Subcutaneous adipose tissue (tissue), 4 donors: ENCODE measurements around the gene TBX3. TPM values are rescaled to one million over a fixed set of nuclear protein-coding genes. Genes with fewer than 3 reads are reported as not detected.

Experiments
- total RNA-seq, 4 donors: library from RNA; depleted of rRNA; stranded (reverse); fragments of >200 nt; gene quantifications; one replicate each; pipeline ENCODE4 v1.1.0, GENCODE V29; 2016
- TF ChIP-seq, protein P1 (sequence below): fragments of 450-650 bp; IDR thresholded peaks from one replicate; pipeline ENCODE4 v1.5.1; 2016; ENCODE audit warnings: low read depth, mild to moderate bottlenecking, control low read depth, antibody characterized with exemption, moderate library complexity

TBX3 gene
- total RNA-seq, 4 donors from 2014 or later, result 8.2 to 34.1 (median 23.2) TPM

DNA sequence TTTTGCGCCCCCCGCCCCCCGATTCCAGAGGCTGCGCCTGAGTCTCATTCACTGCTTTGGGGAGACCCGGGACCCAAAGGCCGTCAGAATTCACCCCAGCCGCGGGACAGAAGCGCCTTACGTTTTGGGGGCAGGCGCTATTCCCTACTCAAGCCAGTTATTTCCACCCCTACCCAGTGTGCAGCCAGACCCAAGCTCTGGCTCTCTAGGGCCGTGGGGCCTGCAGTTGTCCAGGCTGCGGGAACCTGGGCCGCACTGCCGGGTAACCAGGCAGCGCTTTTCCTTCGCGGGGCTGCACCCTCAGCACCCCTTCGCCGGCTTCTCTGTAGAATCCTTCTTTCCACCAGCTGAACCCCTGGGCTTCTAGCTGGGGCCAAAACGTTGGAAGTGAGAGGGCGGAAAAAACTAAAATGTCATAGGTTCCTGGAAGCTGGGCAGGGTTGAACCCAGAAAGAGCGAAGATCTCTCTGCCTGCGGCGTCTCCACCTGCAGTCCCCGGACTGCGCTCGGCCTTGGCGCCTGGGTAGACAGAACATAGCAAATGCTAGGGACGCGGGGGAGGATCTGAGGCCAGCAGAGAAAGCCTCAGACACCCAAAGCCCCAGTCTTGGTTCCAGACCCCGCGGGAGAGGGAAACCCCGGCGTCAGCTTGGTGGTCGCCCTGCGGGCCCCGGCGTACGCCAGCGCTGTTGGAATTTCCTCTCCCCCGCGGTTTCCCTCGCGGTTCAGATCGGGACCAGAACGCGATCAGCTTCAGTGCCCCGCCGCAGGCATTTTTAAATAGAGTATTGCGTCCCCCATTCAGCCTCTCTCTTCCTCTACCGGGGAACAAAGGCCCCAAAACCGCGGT is 18.3 kb downstream of the TBX3 start:
- TF ChIP-seq, protein P1, sequence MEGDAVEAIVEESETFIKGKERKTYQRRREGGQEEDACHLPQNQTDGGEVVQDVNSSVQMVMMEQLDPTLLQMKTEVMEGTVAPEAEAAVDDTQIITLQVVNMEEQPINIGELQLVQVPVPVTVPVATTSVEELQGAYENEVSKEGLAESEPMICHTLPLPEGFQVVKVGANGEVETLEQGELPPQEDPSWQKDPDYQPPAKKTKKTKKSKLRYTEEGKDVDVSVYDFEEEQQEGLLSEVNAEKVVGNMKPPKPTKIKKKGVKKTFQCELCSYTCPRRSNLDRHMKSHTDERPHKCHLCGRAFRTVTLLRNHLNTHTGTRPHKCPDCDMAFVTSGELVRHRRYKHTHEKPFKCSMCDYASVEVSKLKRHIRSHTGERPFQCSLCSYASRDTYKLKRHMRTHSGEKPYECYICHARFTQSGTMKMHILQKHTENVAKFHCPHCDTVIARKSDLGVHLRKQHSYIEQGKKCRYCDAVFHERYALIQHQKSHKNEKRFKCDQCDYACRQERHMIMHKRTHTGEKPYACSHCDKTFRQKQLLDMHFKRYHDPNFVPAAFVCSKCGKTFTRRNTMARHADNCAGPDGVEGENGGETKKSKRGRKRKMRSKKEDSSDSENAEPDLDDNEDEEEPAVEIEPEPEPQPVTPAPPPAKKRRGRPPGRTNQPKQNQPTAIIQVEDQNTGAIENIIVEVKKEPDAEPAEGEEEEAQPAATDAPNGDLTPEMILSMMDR, result no peak

DNA sequence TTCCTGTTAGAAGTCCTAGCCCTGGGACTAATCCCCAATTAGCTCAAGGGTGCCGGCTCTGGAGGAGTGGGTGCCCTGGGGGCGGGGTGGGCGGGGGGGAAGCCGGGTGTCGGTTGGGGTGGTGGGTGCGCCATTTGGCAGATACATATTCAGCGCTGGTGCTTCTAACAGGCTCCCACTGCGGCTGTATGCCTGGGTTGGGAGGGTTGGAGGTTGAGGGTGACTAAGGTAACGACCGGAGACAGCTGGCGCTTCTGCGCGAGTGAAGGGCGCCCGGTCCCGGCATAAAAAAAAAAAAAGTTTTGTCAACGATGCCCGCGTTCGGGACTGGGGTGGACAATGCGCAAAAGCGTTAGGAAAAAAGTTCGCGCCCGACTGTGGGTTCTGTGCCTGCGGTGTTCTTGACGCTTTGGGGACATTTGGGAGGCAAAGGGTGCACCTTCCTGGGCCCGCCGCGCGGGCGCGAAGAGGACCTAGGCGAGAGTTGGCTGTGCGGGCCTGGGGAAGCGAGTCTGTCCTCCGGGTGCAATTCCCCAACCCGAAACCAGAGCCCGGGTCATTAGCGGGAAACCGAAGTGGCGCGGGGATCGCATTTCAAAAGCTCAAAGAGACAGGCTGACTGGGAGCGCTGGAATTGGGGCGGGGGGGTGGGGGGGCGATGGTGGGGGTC is 19.2 kb downstream of the TBX3 start:
- TF ChIP-seq, protein P1, result no peak

GRCh38 chr12:114662512-114663177 is 21.3 kb downstream of the TBX3 start:
- TF ChIP-seq, protein P1, result no peak

- TF ChIP-seq, protein P1, result no peak
These were observed 22.7 kb downstream of the TBX3 start for GRCh38 chr12:114661245-114661644.

- TF ChIP-seq, protein P1, result no peak
These were observed 24.9 kb downstream of the TBX3 start for GRCh38 chr12:114659084-114659483.

DNA sequence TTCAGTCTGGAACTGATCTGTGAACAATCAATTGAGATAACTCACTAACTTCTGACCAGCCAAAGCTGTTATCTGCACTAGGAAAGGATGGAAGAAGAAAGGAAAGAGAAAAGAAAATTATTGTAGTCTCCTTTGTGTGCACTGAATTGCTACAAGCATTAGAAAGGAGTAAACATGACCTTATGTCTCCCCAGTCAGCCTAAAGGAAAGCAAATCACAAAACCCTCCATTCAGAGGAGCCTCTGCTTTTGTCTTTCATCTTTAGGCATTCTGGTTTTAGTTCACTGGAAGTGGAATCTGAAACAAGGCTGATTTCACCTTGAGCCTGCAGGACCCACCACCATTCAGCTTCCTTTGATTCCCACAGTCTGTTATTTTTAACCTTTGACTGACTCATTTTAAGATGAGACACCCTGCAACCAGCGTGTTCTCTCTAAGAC is 26.0 kb downstream of the TBX3 start:
- TF ChIP-seq, protein P1, result no peak

DNA sequence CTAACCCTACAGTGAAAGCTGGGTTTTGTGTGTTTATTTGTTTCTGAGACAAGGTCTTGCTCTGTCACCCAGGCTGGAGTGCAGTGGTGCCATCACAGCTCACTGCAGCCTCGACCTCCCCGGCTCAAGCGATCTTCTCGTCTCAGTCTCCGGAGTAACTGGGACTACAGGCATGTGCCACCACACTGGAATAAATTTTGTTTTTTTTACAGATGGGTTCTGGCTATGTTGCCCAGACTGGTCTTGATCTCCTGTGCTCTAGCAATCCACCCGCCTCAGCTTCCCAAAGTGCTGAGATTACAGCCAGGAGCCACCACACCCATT is 26.4 kb downstream of the TBX3 start:
- TF ChIP-seq, protein P1, result no peak
